IMR-90 (cell line): ENCODE data around the gene SOX6. TPM values are rescaled to one million over a fixed set of nuclear protein-coding genes. Genes with fewer than 3 reads are reported as not detected.

Source experiments
- ATAC-seq: fragments of 200-7000 bp; cut with Tn5 transposase; 2 replicates; pipeline ENCODE4 v1.9.1; 2020; ENCODE audit warnings: low read depth, mild to moderate bottlenecking, moderate library complexity
- BruUV-seq: library from RNA; stranded (reverse); fragments of 400-500 nt; replicated peaks from 2 replicates; lab custom pipeline; 2021; lab: Mats Ljungman, UMichigan
- CTCF ChIA-PET: fragments of 300-600 bp; formaldehyde crosslinking; extraction: SDS; loops from one replicate; lab custom pipeline; 2021; ENCODE audit warnings: antibody characterized with exemption; lab: Yijun Ruan, JAX
- POLR2A ChIA-PET: fragments of 300-600 bp; sonication (Branson Sonifier 250); formaldehyde crosslinking; loops from one replicate; lab custom pipeline; 2022; ENCODE audit warnings: antibody characterized with exemption; ENCODE audit not compliant: unreplicated experiment; lab: Charles Lee
- DNase-seq: peaks from one replicate; pipeline ENCODE4 v3.0.0; 2013
- H2AFZ ChIP-seq: replicated peaks from 2 replicates; pipeline ENCODE3; 2013; ENCODE audit warnings: low read length, mild to moderate bottlenecking; ENCODE audit not compliant: poor library complexity
- H2AK5ac ChIP-seq: 2 replicates; pipeline ENCODE4 v1.6.1; 2013; ENCODE audit warnings: low read depth, low read length, inconsistent platforms
- H2AK9ac ChIP-seq: replicated peaks from 2 replicates; pipeline ENCODE3; 2013; ENCODE audit warnings: mild to moderate bottlenecking, low read depth, low read length, moderate library complexity; ENCODE audit not compliant: poor library complexity
- H2BK120ac ChIP-seq: 2 replicates; pipeline ENCODE4 v1.6.1; 2013; ENCODE audit warnings: low read depth, low read length, inconsistent platforms
- H2BK15ac ChIP-seq: 3 replicates; pipeline ENCODE4 v1.6.1; 2013; ENCODE audit warnings: low read depth, low read length, inconsistent platforms
- H2BK20ac ChIP-seq: 2 replicates; pipeline ENCODE4 v1.6.1; 2013; ENCODE audit warnings: low read depth, mild to moderate bottlenecking, inconsistent platforms, low read length, moderate library complexity
- H2BK5ac ChIP-seq: 2 replicates; pipeline ENCODE4 v1.6.1; 2013; ENCODE audit warnings: mild to moderate bottlenecking, low read depth, low read length, inconsistent platforms; ENCODE audit not compliant: poor library complexity, severe bottlenecking
- H3K14ac ChIP-seq: replicated peaks from 2 replicates; pipeline ENCODE4 v1.6.1; 2013; ENCODE audit warnings: low read depth, low read length, inconsistent platforms
- H3K18ac ChIP-seq: 2 replicates; pipeline ENCODE4 v1.6.1; 2013; ENCODE audit warnings: low read depth, low read length, control low read depth
- H3K23ac ChIP-seq: 2 replicates; pipeline ENCODE4 v1.6.1; 2013; ENCODE audit warnings: low read depth, low read length, inconsistent platforms
- H3K27ac ChIP-seq: 2 replicates; pipeline ENCODE4 v1.5.1; 2013; ENCODE audit warnings: mild to moderate bottlenecking, control low read depth, low read length; ENCODE audit not compliant: insufficient read depth
- H3K27me3 ChIP-seq: 2 replicates; pipeline ENCODE4 v1.6.1; 2013; ENCODE audit warnings: low read length; ENCODE audit not compliant: control insufficient read depth, insufficient read depth
- H3K36me3 ChIP-seq: 2 replicates; pipeline ENCODE4 v1.6.1; 2013; ENCODE audit warnings: low read length, mixed read lengths; ENCODE audit not compliant: control insufficient read depth, insufficient read depth
- H3K4ac ChIP-seq: 2 replicates; pipeline ENCODE4 v1.6.1; 2013; ENCODE audit warnings: low read depth, low read length, inconsistent platforms
- H3K4me1 ChIP-seq: 2 replicates; pipeline ENCODE4 v1.6.1; 2013; ENCODE audit warnings: low read length, mixed read lengths; ENCODE audit not compliant: control insufficient read depth, insufficient read depth
- H3K4me2 ChIP-seq: 2 replicates; pipeline ENCODE4 v1.6.1; 2013; ENCODE audit warnings: low read depth, mild to moderate bottlenecking, control low read depth, low read length, moderate library complexity
- H3K4me3 ChIP-seq: 2 replicates; pipeline ENCODE4 v1.5.1; 2013; ENCODE audit warnings: low read depth, mild to moderate bottlenecking, control low read depth, low read length, moderate library complexity; ENCODE audit not compliant: insufficient read depth
- H3K56ac ChIP-seq: 2 replicates; pipeline ENCODE4 v1.6.1; 2013; ENCODE audit warnings: low read length, inconsistent platforms; ENCODE audit not compliant: insufficient read depth; ENCODE audit errors: extremely low read depth
- H3K79me1 ChIP-seq, 2 experiments: 2 replicates each; pipeline ENCODE4 v1.6.1; 2013; ENCODE audit warnings: low read length in 2 of 2, inconsistent platforms in 1 of 2, low read depth in 1 of 2
- H3K9ac ChIP-seq: 2 replicates; pipeline ENCODE4 v1.6.1; 2013; ENCODE audit warnings: low read depth, low read length, control low read depth
- H3K9me1 ChIP-seq: 2 replicates; pipeline ENCODE4 v1.6.1; 2013; ENCODE audit warnings: low read length, inconsistent platforms; ENCODE audit not compliant: insufficient read depth
- H3K9me3 ChIP-seq: 2 replicates; pipeline ENCODE4 v1.6.1; 2013; ENCODE audit warnings: low read length; ENCODE audit not compliant: control insufficient read depth, insufficient read depth
- H4K20me1 ChIP-seq: 2 replicates; pipeline ENCODE4 v1.6.1; 2013; ENCODE audit warnings: low read length, inconsistent platforms; ENCODE audit not compliant: insufficient read depth
- H4K5ac ChIP-seq: 2 replicates; pipeline ENCODE4 v1.6.1; 2013; ENCODE audit warnings: mild to moderate bottlenecking, low read depth, low read length, control low read depth
- H4K8ac ChIP-seq, 2 experiments: 2 replicates each; pipeline ENCODE4 v1.6.1; 2013; ENCODE audit warnings: low read depth in 2 of 2, low read length in 2 of 2, control low read depth in 1 of 2, inconsistent platforms in 1 of 2
- H4K91ac ChIP-seq: 2 replicates; pipeline ENCODE4 v1.6.1; 2013; ENCODE audit warnings: low read depth, low read length, inconsistent platforms; ENCODE audit not compliant: insufficient read depth
- BHLHE40 ChIP-seq: fragments of 150-350 bp; IDR thresholded peaks from 2 replicates; pipeline ENCODE4 v1.6.1; 2016; ENCODE audit warnings: mild to moderate bottlenecking, low read depth, low read length
- CEBPB ChIP-seq: IDR thresholded peaks from 2 replicates; pipeline ENCODE4 v1.6.1; 2012; ENCODE audit warnings: low read depth, low read length, improper control_type of control experiment
- CHD1 ChIP-seq: IDR thresholded peaks from 2 replicates; pipeline ENCODE4 v1.6.1; 2012; ENCODE audit warnings: low read depth, low read length, improper control_type of control experiment
- CTCF ChIP-seq: conservative IDR thresholded peaks from 2 replicates; pipeline ENCODE4 v1.5.1; 2012; ENCODE audit warnings: mild to moderate bottlenecking, low read depth, low read length, improper control_type of control experiment
- ELK1 ChIP-seq: fragments of 150-350 bp; IDR thresholded peaks from 2 replicates; pipeline ENCODE4 v1.6.1; 2016; ENCODE audit warnings: low read depth, mild to moderate bottlenecking, low read length, moderate library complexity, borderline replicate concordance
- FOS ChIP-seq: fragments of 150-350 bp; IDR thresholded peaks from 2 replicates; pipeline ENCODE4 v1.6.1; 2016; ENCODE audit warnings: low read depth, low read length
- MAFK ChIP-seq: IDR thresholded peaks from 2 replicates; pipeline ENCODE4 v1.6.1; 2012; ENCODE audit warnings: low read depth, low read length, improper control_type of control experiment
- MAZ ChIP-seq: IDR thresholded peaks from 2 replicates; pipeline ENCODE4 v1.6.1; 2012; ENCODE audit warnings: low read depth, mild to moderate bottlenecking, low read length, improper control_type of control experiment, moderate library complexity, borderline replicate concordance
- MXI1 ChIP-seq: IDR thresholded peaks from 2 replicates; pipeline ENCODE4 v1.6.1; 2012; ENCODE audit warnings: low read depth, mild to moderate bottlenecking, low read length, moderate library complexity, borderline replicate concordance
- NFE2L2 ChIP-seq: fragments of 150-350 bp; IDR thresholded peaks from 2 replicates; pipeline ENCODE4 v1.6.1; 2016; ENCODE audit warnings: low read depth, mild to moderate bottlenecking, low read length
- POLR2A ChIP-seq: IDR thresholded peaks from 2 replicates; pipeline ENCODE4 v1.6.1; 2012; ENCODE audit warnings: mild to moderate bottlenecking, low read depth, low read length
- RAD21 ChIP-seq: IDR thresholded peaks from 2 replicates; pipeline ENCODE4 v1.6.1; 2012; ENCODE audit warnings: low read length, improper control_type of control experiment
- RCOR1 ChIP-seq: IDR thresholded peaks from 2 replicates; pipeline ENCODE4 v1.6.1; 2012; ENCODE audit warnings: mild to moderate bottlenecking, low read length, improper control_type of control experiment; ENCODE audit not compliant: insufficient replicate concordance
- RFX5 ChIP-seq: IDR thresholded peaks from 2 replicates; pipeline ENCODE4 v1.8.0; 2012; ENCODE audit warnings: low read depth, mild to moderate bottlenecking, low read length, moderate library complexity
- SMC3 ChIP-seq: fragments of 150-350 bp; IDR thresholded peaks from 2 replicates; pipeline ENCODE4 v1.6.1; 2016; ENCODE audit warnings: low read depth, mild to moderate bottlenecking, antibody characterized with exemption, low read length, moderate library complexity
- USF2 ChIP-seq: fragments of 150-350 bp; IDR thresholded peaks from 2 replicates; pipeline ENCODE4 v1.6.1; 2017; ENCODE audit warnings: mild to moderate bottlenecking, antibody characterized with exemption, low read length, low read depth
- WGBS, 2 experiments: methylation state at CpG; one replicate each; pipeline versions ENCODE4 v1.1.5 to v1.1.7; 2013; ENCODE audit warnings: missing lambda C conversion rate in 2 of 2; ENCODE audit not compliant: insufficient read length in 1 of 2; ENCODE audit errors: extremely low coverage in 2 of 2; 5-methylcytosine and 5-hydroxymethylcytosine counted together
- dilution Hi-C: fragments of 300-500 bp; cut with HindIII; formaldehyde crosslinking; loops from one replicate; pipeline ENCODE4 v1.14.3; 2018; ENCODE audit warnings: low sequenced_read_pairs; ENCODE audit not compliant: unreplicated experiment
- in situ Hi-C: fragments of 300-500 bp; cut with MboI; formaldehyde crosslinking; loops from 3 replicates; pipeline ENCODE4 v1.14.3; 2019; ENCODE audit warnings: low sequenced_read_pairs, inconsistent platforms, mixed read lengths
- intact Hi-C: fragments of 100-400 bp; cut with micrococcal nuclease; formaldehyde crosslinking; loops from 2 replicates; pipeline ENCODE4 v1.10.0; 2022
- polyA plus RNA-seq, 3 experiments: library from polyadenylated mRNA; depleted of rRNA; stranded (reverse); fragments of >200 nt; gene quantifications; 2 replicates each; pipeline ENCODE4 v1.2.3, GENCODE V29; 2012; ENCODE audit warnings: low replicate concordance in 1 of 3
- total RNA-seq: library from RNA; depleted of rRNA; stranded (reverse); fragments of >200 nt; gene quantifications from 2 replicates; pipeline ENCODE4 v1.2.3, GENCODE V29; 2012

Gene SOX6
- total and polyA plus RNA-seq, 2 of the 4 experiments (the other 2 are of a cell fraction): 1.7 to 7.7 TPM

- H2AFZ ChIP-seq: no peak overlapping the region
- no peak overlapping the region for H2AK5ac ChIP-seq
- peak overlapping the region; percentile 72 for H2BK5ac ChIP-seq
- H3K9me3 ChIP-seq: no peaks in the 10 kb centered on the region
- peak; percentile 45 for DNase-seq
- H3K4me1 ChIP-seq: peaks cover 7% of the 10 kb centered on the region
- no peak overlapping the region for H2AK9ac ChIP-seq
- WGBS, 2 experiments: no CpG with 5 or more reads among the region's 2 CpGs
- dilution Hi-C loops: no loop called here
- no peaks in the 10 kb centered on the region for H3K79me1 ChIP-seq
- intact Hi-C loops: loop anchor here (10.0 kb wide), 1 partner anchor 508 kb away; no protein-coding TSS in a partner anchor
- peak; percentile 67 for ATAC-seq
- no peaks in the 10 kb centered on the region; the same call in 1 of the 2 replicates for H3K9me1 ChIP-seq
- no peak overlapping the region for H3K9ac ChIP-seq
- no peaks in the 10 kb centered on the region for H3K36me3 ChIP-seq
- CTCF ChIA-PET: interaction anchor here (0.9 kb wide), 1 partner anchor 510 kb away, joined by 3 read pairs; no protein-coding TSS in a partner anchor
- H2BK120ac ChIP-seq: 0 out of 2 replicates have a peak overlapping the region, but pooled peaks have one; percentile 93
- H3K4ac ChIP-seq: no peak overlapping the region
- no peak overlapping the region for H3K4me2 ChIP-seq
- POLR2A ChIA-PET: no interaction called here
- in situ Hi-C loops: no loop called here
- no peaks in the 10 kb centered on the region for H3K27me3 ChIP-seq
- no peak overlapping the region for H3K4me3 ChIP-seq
- no peak for TF ChIP-seq USF2
- TF ChIP-seq MAFK: no peak
- TF ChIP-seq CEBPB: no peak
- TF ChIP-seq CTCF: no peak
- no peak for TF ChIP-seq MXI1
- no peak for TF ChIP-seq RCOR1
- TF ChIP-seq NFE2L2: no peak
- no peak for TF ChIP-seq RAD21
- TF ChIP-seq CHD1: no peak
- no peak for TF ChIP-seq MAZ
- TF ChIP-seq ELK1: no peak
- no peak for TF ChIP-seq BHLHE40
- no peak for TF ChIP-seq POLR2A
- TF ChIP-seq SMC3: no peak
- no peak for TF ChIP-seq FOS
- TF ChIP-seq RFX5: no peak
- no peak overlapping the region for H4K5ac ChIP-seq
- no peak overlapping the region; the same call in 1 of the 2 replicates for H3K18ac ChIP-seq
- no peak overlapping the region for H3K56ac ChIP-seq
- H3K14ac ChIP-seq: no peak overlapping the region
- no peak overlapping the region for H3K23ac ChIP-seq
- no TSS peak for BruUV-seq
- H2BK15ac ChIP-seq: peak overlapping the region; percentile 69; the same call in 1 of the 3 replicates
- H2BK20ac ChIP-seq: no peak overlapping the region
- peak overlapping the region; percentile 92; the same call in 1 of the 2 replicates for H4K91ac ChIP-seq
- peak overlapping the region in 1 of 2 experiments; percentile 19; a peak in 1 of 4 replicates for H4K8ac ChIP-seq
- H3K27ac ChIP-seq: no peak overlapping the region
- H4K20me1 ChIP-seq: no peaks in the 10 kb centered on the region
Observed at GRCh38 chr11:16096336-16096735, 260.0 kb downstream of the SOX6 start.
